Camera-type eye (tissue), 1 donor: Measurements from ENCODE around the gene OR1C1. TPM values are rescaled to one million over a fixed set of nuclear protein-coding genes. Genes with fewer than 3 reads are reported as not detected.

Experiments
- total RNA-seq: library from RNA; depleted of rRNA; stranded (reverse); fragments of >200 nt; gene quantifications from one replicate; pipeline ENCODE4 v1.2.3, GENCODE V29; 2014

OR1C1 gene
- total RNA-seq: not detected

GRCh38 chr1:247760456-247760855 lies at the start of gene OR1C1:
Gene OR1C1, minus strand, starts transcription at chr1:247760556. Its CDS starts 2,150 bp downstream, at chr1:247758406.

GRCh38 chr1:247748041-247748440 lies 12.3 kb downstream of the OR1C1 start, which contains the start of gene OR14A2:
Gene OR14A2, minus strand, starts transcription at chr1:247748141.

GRCh38 chr1:247738315-247738714 lies 22.0 kb downstream of the OR1C1 start, which contains the start of gene OR14K1:
Gene OR14K1, plus strand, starts transcription at chr1:247738615. Its CDS starts 0 bp downstream, at chr1:247738615.

DNA sequence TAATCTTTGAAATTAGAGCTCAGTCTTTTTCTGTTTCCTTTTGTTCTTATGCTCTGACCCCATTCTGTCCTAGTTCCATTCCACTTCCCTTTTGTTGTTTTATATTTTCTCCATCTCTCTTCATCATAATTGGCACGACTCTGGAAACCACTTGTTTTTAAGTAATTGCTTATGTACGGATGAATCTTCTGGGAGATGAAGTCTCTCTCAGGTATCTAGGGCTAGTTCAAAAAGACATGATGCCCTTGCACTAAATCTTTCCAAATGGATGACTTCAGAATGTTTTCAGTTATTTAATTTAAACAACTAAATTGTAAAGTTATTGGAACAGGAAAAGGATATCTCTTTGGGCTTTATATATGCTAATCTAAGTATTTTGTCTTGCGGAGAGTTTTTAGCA lies 43.8 kb downstream of the OR1C1 start, which contains the start of gene OR6F1:
Gene OR6F1, minus strand, starts transcription at position 101 of the 400 bp plus-strand sequence. CDS start 3,891 bp downstream, outside the sequence.

Other genes with a start within 250 kb of the OR1C1 start
- gene OR2C3, start 224.1 kb downstream of the OR1C1 start, total RNA-seq: not detected
- gene GCSAML, start 211.4 kb downstream of the OR1C1 start, total RNA-seq: 0.82 TPM
- gene OR2G2, start 172.2 kb downstream of the OR1C1 start, total RNA-seq: not detected
- gene OR2G3, start 155.0 kb downstream of the OR1C1 start, total RNA-seq: not detected
- not detected for gene OR13G1, start 80.8 kb downstream of the OR1C1 start, total RNA-seq
- not detected for gene OR6F1, start 43.9 kb downstream of the OR1C1 start, total RNA-seq
- gene OR14K1, start 21.9 kb downstream of the OR1C1 start, total RNA-seq: not detected
- not detected for gene OR14A2, start 12.4 kb downstream of the OR1C1 start, total RNA-seq
- gene OR14A16, start 63.6 kb upstream of the OR1C1 start, total RNA-seq: not detected
- gene OR11L1, start 81.3 kb upstream of the OR1C1 start, total RNA-seq: not detected
- gene TRIM58, start 96.6 kb upstream of the OR1C1 start, total RNA-seq: 7.0 TPM
- gene OR2W3, start 135.0 kb upstream of the OR1C1 start, total RNA-seq: 0.44 TPM
- gene OR2T8, start 159.7 kb upstream of the OR1C1 start, total RNA-seq: not detected
- not detected for gene OR2AJ1, start 164.3 kb upstream of the OR1C1 start, total RNA-seq
- gene OR2L8, start 188.3 kb upstream of the OR1C1 start, total RNA-seq: not detected
- not detected for gene OR2AK2, start 204.7 kb upstream of the OR1C1 start, total RNA-seq